ENCODE data around the gene OLFM1.

OLFM1 gene

DNA sequence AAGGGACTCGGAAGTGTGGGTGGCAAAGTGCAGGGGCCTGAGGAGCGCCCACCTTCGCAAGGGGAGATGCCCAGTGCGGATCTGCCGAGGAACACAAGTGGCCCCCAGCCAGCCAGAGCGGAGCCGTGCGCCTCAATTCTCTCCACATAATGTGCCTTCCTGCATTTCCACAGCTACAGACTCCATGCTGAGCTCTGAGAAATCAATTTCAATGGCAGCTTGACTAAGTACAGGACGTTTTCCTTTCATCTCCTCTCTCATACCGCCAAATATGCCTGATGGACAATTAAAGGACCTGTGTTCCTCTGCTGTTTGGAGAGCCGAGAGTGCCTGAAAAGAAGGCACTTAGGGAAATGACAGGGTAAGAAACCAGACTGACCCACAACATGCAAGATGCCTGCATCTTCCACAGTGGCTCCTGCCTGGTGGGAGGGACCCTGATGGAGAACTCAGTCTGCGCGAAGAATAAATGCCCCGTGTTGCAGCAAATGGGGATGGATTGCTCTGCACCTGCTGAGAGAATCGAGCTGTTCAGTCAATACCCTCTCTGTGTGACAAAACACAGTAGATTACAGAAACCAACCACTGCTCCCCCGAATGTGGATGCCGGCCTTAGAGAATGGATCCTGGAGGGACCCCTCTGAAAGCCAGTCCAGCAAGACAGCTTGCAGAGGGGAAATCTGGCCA, 38.6 kb upstream of the OLFM1 start:
- Histone ChIP-seq H3K4me1 (ENCODE audit: low read length) (peaks cover 14% of the 10 kb centered on the region), H3K9ac (ENCODE audit: low read length) (no peak overlapping the region), H3K79me2 (ENCODE audit: low read length) (no peaks in the 10 kb centered on the region), H3K4me3 (ENCODE audit: low read length) (no peak overlapping the region), H2AFZ (ENCODE audit: low read depth, low read length) (no peak overlapping the region), H3K27me3 (ENCODE audit: low read depth, low read length) (peaks cover 2% of the 10 kb centered on the region; the same call in 1 of the 2 replicates), H3K9me3 (ENCODE audit: insufficient read depth, low read length) (0 out of 2 replicates have a peak, but pooled peaks cover 2% of the 10 kb centered on the region), H3K36me3 (replicated peaks; ENCODE audit: low read depth, low read length) (peaks cover 2% of the 10 kb centered on the region), H4K20me1 (ENCODE audit: insufficient read depth, low read length) (no peaks in the 10 kb centered on the region), H3K27ac (ENCODE audit: low read length) (no peak overlapping the region), H3K4me2 (ENCODE audit: low read length) (no peak overlapping the region)
- TF ChIP-seq EZH2phosphoT487 (IDR thresholded peaks at IDR 0.05; ENCODE audit: low read depth) (no peak), CTCF (IDR thresholded peaks at IDR 0.05; ENCODE audit: low read depth, low read length) (no peak)

- no peak overlapping the region for H3K4me3 ChIP-seq (ENCODE audit: low read length)
- no peaks in the 10 kb centered on the region for H3K79me2 ChIP-seq (ENCODE audit: low read length)
- H3K27ac ChIP-seq (ENCODE audit: low read length) = no peak overlapping the region
- H3K36me3 ChIP-seq (replicated peaks; ENCODE audit: low read depth, low read length) = peaks cover 2% of the 10 kb centered on the region
- no peak overlapping the region for H2AFZ ChIP-seq (ENCODE audit: low read depth, low read length)
- TF ChIP-seq EZH2phosphoT487 (IDR thresholded peaks at IDR 0.05; ENCODE audit: low read depth) = no peak
- no peak for TF ChIP-seq CTCF (IDR thresholded peaks at IDR 0.05; ENCODE audit: low read depth, low read length)
- H3K27me3 ChIP-seq (ENCODE audit: low read depth, low read length) = peaks cover 7% of the 10 kb centered on the region; the same call in 1 of the 2 replicates
- no peak overlapping the region for H3K9ac ChIP-seq (ENCODE audit: low read length)
- 0 out of 2 replicates have a peak, but pooled peaks cover 6% of the 10 kb centered on the region for H3K9me3 ChIP-seq (ENCODE audit: insufficient read depth, low read length)
- no peaks in the 10 kb centered on the region for H4K20me1 ChIP-seq (ENCODE audit: insufficient read depth, low read length)
- no peak overlapping the region for H3K4me2 ChIP-seq (ENCODE audit: low read length)
- peaks cover 14% of the 10 kb centered on the region for H3K4me1 ChIP-seq (ENCODE audit: low read length)
Observed at GRCh38 chr9:135049460-135049859, 38.0 kb upstream of the OLFM1 start.

- no peak overlapping the region for H3K9ac ChIP-seq (ENCODE audit: low read length)
Observed at GRCh38 chr9:135050072-135050990, 37.1 kb upstream of the OLFM1 start.

More at GRCh38 chr9:135050072-135050990, 37.1 kb upstream of the OLFM1 start:
- H4K20me1 ChIP-seq (ENCODE audit: insufficient read depth, low read length) = no peaks in the 10 kb centered on the region
- peaks cover 7% of the 10 kb centered on the region; the same call in 1 of the 2 replicates for H3K27me3 ChIP-seq (ENCODE audit: low read depth, low read length)
- peaks cover 14% of the 10 kb centered on the region for H3K4me1 ChIP-seq (ENCODE audit: low read length)
- H3K36me3 ChIP-seq (replicated peaks; ENCODE audit: low read depth, low read length) = peaks cover 2% of the 10 kb centered on the region
- TF ChIP-seq CTCF (IDR thresholded peaks at IDR 0.05; ENCODE audit: low read depth, low read length) (no peak), EZH2phosphoT487 (IDR thresholded peaks at IDR 0.05; ENCODE audit: low read depth) (no peak)
- H2AFZ ChIP-seq (ENCODE audit: low read depth, low read length) = no peak overlapping the region
- no peaks in the 10 kb centered on the region for H3K79me2 ChIP-seq (ENCODE audit: low read length)
- no peak overlapping the region for H3K4me2 ChIP-seq (ENCODE audit: low read length)
- no peak overlapping the region for H3K27ac ChIP-seq (ENCODE audit: low read length)
- 0 out of 2 replicates have a peak, but pooled peaks cover 6% of the 10 kb centered on the region for H3K9me3 ChIP-seq (ENCODE audit: insufficient read depth, low read length)
- no peak overlapping the region for H3K4me3 ChIP-seq (ENCODE audit: low read length)
